Nucleus accumbens (tissue), 56 donors: ENCODE data around the gene RIC8B.

Source experiments
- DNase-seq, 56 donors: peaks; one replicate each; lab custom pipeline; 2025; lab: John Stamatoyannopoulos, UW

Gene RIC8B

GRCh38 chr12:106791531-106791930 is 17.0 kb downstream of the RIC8B start:
- no peak for DNase-seq

DNA sequence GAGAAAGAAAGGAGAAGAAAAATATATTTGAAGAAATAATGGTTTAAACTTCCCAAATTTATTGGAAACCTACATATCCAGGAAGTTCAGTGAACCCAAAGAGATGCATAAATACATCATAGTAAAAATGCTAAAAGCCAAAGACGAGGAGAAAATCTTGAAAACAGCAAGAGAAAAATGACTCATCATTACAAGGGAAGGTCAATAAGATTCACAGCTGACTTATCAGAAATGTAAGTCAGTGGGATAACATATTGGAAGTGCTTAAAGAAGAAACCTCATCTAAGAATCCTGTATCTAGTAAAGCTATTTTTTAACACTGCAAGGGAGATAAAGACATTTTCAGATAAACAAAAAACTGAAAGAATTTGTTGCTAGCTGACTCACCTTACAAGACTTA is 19.9 kb downstream of the RIC8B start:
- no peak for DNase-seq

GRCh38 chr12:106801167-106801708 is 26.8 kb downstream of the RIC8B start:
- DNase-seq: no peak

GRCh38 chr12:106801830-106802533 is 27.5 kb downstream of the RIC8B start:
- no peak for DNase-seq

- no peak for DNase-seq
Measured at GRCh38 chr12:106804668-106805067, 30.2 kb downstream of the RIC8B start.

- no peak for DNase-seq
Measured at GRCh38 chr12:106814714-106815113, 40.2 kb downstream of the RIC8B start.

DNA sequence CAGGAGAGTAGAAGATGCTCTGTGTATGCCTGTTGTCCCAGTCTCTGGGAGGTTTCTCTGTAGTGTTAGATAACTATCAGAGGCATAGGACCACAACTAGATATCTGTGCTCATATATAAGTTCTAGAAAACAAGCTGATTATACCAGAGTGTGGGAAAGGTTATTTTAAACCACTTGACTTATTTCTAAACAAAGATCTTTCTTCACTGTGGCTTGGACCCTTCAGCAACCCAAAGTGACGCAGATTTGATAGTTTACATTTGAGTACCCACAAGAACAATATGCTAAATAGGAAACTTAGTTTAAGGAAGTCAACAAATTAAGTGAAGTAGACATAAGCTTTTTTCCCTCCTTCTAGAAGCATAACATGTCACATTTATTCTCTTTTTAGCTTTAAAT is 41.3 kb downstream of the RIC8B start:
- DNase-seq: no peak

- DNase-seq: no peak
Measured at GRCh38 chr12:106816231-106816630, 41.7 kb downstream of the RIC8B start.

- DNase-seq: no peak
Measured at GRCh38 chr12:106819991-106820390, 45.5 kb downstream of the RIC8B start.

GRCh38 chr12:106831699-106832098 is 57.2 kb downstream of the RIC8B start:
- no peak for DNase-seq

GRCh38 chr12:106837782-106838181 is 63.3 kb downstream of the RIC8B start:
- DNase-seq: no peak

- DNase-seq: no peak
Measured at GRCh38 chr12:106839333-106839732, 64.9 kb downstream of the RIC8B start.

DNA sequence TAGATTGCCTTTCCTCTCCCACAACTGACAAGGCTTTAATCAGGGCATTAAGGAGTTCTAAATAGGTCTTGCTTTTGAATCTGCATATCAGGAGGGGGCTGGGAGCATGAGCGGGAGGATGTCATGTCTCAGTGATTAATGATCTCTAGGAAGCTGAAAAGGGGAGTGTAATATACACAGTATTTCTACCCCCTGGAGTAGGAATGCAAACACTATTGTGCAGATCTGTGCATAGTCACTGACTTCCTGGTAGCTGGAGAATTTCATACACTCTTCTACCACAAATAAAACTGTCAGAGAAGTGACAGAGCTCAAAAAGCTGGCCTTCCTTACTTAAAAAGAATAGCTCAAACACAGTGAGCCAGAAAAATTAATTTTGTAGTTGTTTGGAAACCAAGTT is 65.8 kb downstream of the RIC8B start:
- peak in 6 of 56 donors; percentile 1 to 34 (median 3) for DNase-seq

- peak in 21 of 56 donors; percentile 0 to 60 (median 8) for DNase-seq
Measured at GRCh38 chr12:106841510-106842302, 67.2 kb downstream of the RIC8B start.

- DNase-seq: no peak
Measured at GRCh38 chr12:106845902-106846301, 71.4 kb downstream of the RIC8B start.

GRCh38 chr12:106847861-106848260 is 73.4 kb downstream of the RIC8B start:
- DNase-seq: no peak

DNA sequence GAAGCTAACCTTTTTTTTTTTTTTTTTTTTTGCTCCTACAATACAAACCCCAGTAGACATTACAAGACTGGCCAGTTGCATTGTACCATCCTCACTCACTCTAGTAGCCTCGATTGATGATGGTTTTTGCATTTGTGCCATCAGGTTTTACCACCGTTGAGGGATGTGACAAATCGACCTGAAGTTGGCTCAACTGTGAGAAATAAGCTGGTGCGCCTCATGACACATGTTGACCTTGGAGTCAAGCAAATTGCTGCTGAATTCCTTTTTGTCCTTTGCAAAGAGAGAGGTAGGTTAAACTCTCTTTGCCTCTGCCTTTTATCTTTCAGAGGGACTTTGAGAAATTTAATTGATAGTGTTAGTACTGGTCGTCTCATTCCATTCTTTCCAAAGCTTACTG is 76.8 kb downstream of the RIC8B start:
- DNase-seq: no peak

DNA sequence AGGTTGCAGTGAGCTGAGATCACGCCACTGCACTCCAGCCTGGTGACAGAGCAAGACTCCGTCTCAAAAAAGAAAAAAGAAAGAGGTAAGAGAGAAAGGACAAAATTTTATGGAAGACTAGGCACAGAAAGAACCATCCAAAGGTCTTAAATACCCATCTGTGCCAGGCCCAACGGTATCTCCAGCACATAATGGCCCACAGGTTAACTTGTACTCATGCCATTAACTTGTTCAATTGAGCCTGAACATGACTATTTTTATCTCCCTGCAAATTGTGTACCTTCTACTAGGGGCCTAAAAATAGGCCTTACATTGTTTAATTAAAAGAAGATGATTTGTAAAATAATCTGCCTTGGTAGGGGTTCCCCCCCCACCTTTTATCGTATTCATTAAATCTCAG is 80.2 kb downstream of the RIC8B start:
- no peak for DNase-seq

DNA sequence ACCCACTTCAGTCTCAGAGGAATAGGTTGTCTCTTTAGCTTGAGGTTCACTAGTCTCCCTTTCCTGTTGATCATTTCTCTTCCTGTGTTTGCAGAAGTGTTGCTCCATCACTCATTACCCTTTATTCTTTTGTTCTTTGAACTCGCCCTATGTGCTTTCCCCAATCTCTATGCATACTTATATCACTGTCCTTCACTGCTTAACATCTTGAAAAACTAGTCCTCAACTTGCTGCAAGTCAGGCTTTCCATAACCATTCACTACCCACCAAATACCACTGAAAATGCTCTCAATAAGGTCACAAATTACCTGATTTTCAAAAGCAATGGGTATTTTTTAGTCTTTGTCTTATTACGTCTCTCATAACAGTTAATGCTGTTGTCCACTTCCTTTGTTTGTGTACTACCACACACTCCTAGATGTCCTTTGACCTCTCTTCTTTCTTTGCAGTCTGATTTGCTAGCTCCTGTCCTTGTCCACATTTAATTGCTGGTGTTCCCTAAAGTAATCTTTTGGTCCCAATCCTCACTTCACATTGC is 80.8 kb downstream of the RIC8B start:
- no peak for DNase-seq

GRCh38 chr12:106861984-106862916 is 87.8 kb downstream of the RIC8B start:
- DNase-seq: no peak
